ENCODE measurements around the gene CPSF3. TPM values are rescaled to one million over a fixed set of nuclear protein-coding genes. Genes with fewer than 3 reads are reported as not detected.

Gene CPSF3
- total and polyA plus RNA-seq, 8 donors, result 5.7 to 13.2 (median 10.7) TPM

- H3K27me3 ChIP-seq, result no peaks in the 10 kb centered on the region
- H3K4me3 ChIP-seq, result no peak overlapping the region
- intact Hi-C loops (cut with DNase I), result no loop called here
- FAIRE-seq (no peak), ATAC-seq (peak in 2 of 4 donors; percentile 29 to 37), DNase-seq (no peak)
- 74 to 81% methylated on average over 7 of the region's 7 CpGs for WGBS, 2 donors
- no peak for TF ChIP-seq CTCF (IDR thresholded peaks at IDR 0.05)
- H3K4me1 ChIP-seq, result no peaks in the 10 kb centered on the region
- H3K9me3 ChIP-seq, result no peaks in the 10 kb centered on the region
- H3K36me3 ChIP-seq, result no peaks in the 10 kb centered on the region
- no peak overlapping the region for H3K27ac ChIP-seq
Measured at GRCh38 chr2:9463698-9464034, 40.2 kb downstream of the CPSF3 start.

- TF ChIP-seq CTCF (IDR thresholded peaks at IDR 0.05), result no peak
- 84 to 89% methylated on average over 7 of the region's 7 CpGs for WGBS, 2 donors
- Histone ChIP-seq H3K27me3 (no peaks in the 10 kb centered on the region), H3K9me3 (no peaks in the 10 kb centered on the region), H3K4me1 (no peaks in the 10 kb centered on the region), H3K36me3 (no peaks in the 10 kb centered on the region), H3K4me3 (no peak overlapping the region), H3K27ac (no peak overlapping the region)
- ATAC-seq (no peak), DNase-seq (no peak), FAIRE-seq (no peak)
- intact Hi-C loops (cut with DNase I), result no loop called here
Measured at GRCh38 chr2:9465170-9465569, 41.7 kb downstream of the CPSF3 start.

- WGBS, 2 donors, result 86 to 93% methylated on average over 42 to 46 of the region's 46 CpGs
- Histone ChIP-seq H3K4me3 (no peak overlapping the region), H3K27me3 (no peaks in the 10 kb centered on the region), H3K36me3 (no peaks in the 10 kb centered on the region), H3K4me1 (no peaks in the 10 kb centered on the region), H3K9me3 (no peaks in the 10 kb centered on the region), H3K27ac (no peak overlapping the region)
- FAIRE-seq (no peak), DNase-seq (no peak), ATAC-seq (no peak)
- intact Hi-C loops (cut with DNase I), result no loop called here
- no peak for TF ChIP-seq CTCF (IDR thresholded peaks at IDR 0.05)
Measured at GRCh38 chr2:9466147-9466683, 42.8 kb downstream of the CPSF3 start.

- 44 to 48% methylated on average over 10 of the region's 10 CpGs for WGBS, 2 donors
- intact Hi-C loops (cut with DNase I), result no loop called here
- H3K27ac ChIP-seq, result no peak overlapping the region
- no peak overlapping the region for H3K4me3 ChIP-seq
- H3K9me3 ChIP-seq, result no peaks in the 10 kb centered on the region
- no peaks in the 10 kb centered on the region for H3K36me3 ChIP-seq
- FAIRE-seq (no peak), DNase-seq (peak in 2 of 6 donors; percentile 27 to 57), ATAC-seq (peak in 3 of 4 donors; percentile 53 to 87 (median 60))
- H3K4me1 ChIP-seq, result no peaks in the 10 kb centered on the region
- H3K27me3 ChIP-seq, result no peaks in the 10 kb centered on the region
- no peak for TF ChIP-seq CTCF (IDR thresholded peaks at IDR 0.05)
Measured at GRCh38 chr2:9467687-9468086, 44.2 kb downstream of the CPSF3 start.

GRCh38 chr2:9471206-9471605 lies 47.8 kb downstream of the CPSF3 start:
- Histone ChIP-seq H3K9me3 (no peaks in the 10 kb centered on the region), H3K4me1 (peaks cover 0 to 8% (median 0%) of the 10 kb centered on the region in 3 donors), H3K27ac (no peak overlapping the region), H3K27me3 (no peaks in the 10 kb centered on the region), H3K36me3 (no peaks in the 10 kb centered on the region), H3K4me3 (no peak overlapping the region)
- WGBS, 2 donors, result 91% methylated on average over 5 of the region's 5 CpGs
- DNase-seq (no peak), FAIRE-seq (no peak), ATAC-seq (no peak)
- TF ChIP-seq CTCF (IDR thresholded peaks at IDR 0.05), result no peak
- intact Hi-C loops (cut with DNase I), result no loop called here
